Ishikawa (cell line): ENCODE results near the gene MID1.

ENCODE experiments used
- CEBPB ChIP-seq: IDR thresholded peaks from 2 replicates; pipeline ENCODE4 v1.6.1; 2012
- FOXM1 ChIP-seq: IDR thresholded peaks from 2 replicates; pipeline ENCODE4 v1.6.1; 2012; ENCODE audit warnings: low read depth, borderline replicate concordance
- YY1 ChIP-seq: IDR thresholded peaks from 2 replicates; pipeline ENCODE4 v1.6.1; 2012; ENCODE audit warnings: low read depth
- ZBTB7A ChIP-seq: IDR thresholded peaks from 2 replicates; pipeline ENCODE4 v1.6.1; 2012; ENCODE audit warnings: low read depth
- TF ChIP-seq, protein P1 (sequence below): IDR thresholded peaks from 2 replicates; pipeline ENCODE4 v1.6.1; 2012

DNA sequence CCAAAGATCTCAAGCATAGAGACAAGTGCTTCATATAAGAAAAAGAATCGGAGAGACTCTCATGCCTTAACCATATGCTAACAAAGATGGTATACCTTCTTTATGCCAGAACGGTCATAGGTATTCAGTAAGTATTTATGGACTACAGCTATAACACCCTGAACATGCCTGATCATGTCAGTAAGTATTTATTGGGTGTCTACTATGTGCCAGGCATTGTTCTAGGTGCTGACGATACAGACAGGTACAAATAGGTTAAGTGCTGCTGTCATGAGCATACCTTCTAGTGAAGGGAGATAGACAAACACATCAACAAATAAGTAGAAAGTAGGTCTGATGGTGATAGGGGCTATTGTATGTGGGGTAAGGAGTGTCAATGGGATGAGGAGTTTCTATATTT, 9.5 kb upstream of the MID1 start:
- TF ChIP-seq FOXM1 (no peak), CEBPB (no peak), YY1 (no peak), ZBTB7A (no peak)
- TF ChIP-seq, protein P1, sequence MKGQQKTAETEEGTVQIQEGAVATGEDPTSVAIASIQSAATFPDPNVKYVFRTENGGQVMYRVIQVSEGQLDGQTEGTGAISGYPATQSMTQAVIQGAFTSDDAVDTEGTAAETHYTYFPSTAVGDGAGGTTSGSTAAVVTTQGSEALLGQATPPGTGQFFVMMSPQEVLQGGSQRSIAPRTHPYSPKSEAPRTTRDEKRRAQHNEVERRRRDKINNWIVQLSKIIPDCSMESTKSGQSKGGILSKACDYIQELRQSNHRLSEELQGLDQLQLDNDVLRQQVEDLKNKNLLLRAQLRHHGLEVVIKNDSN: no peak
